Germinal center (tissue), 1 donor: Measurements from ENCODE around the gene AP5Z1.
"Not testable (repeated sequence)": the region's sequence is repeated elsewhere in the genome, so short reads cannot be mapped to it uniquely, and the experiment has no call there.

ENCODE experiments used
- DNase-seq: peaks from one replicate; pipeline ENCODE4 v3.0.0; 2012; ENCODE audit warnings: mixed read lengths, low spot score

Gene AP5Z1

GRCh38 chr7:4788627-4789189 is 13.3 kb downstream of the AP5Z1 start:
- DNase-seq = no peak

GRCh38 chr7:4789194-4790077 is 14.0 kb downstream of the AP5Z1 start:
- DNase-seq = no peak

GRCh38 chr7:4790078-4790465 is 14.6 kb downstream of the AP5Z1 start:
- no peak for DNase-seq

- DNase-seq = no peak
These were observed 15.1 kb downstream of the AP5Z1 start for GRCh38 chr7:4790516-4790991.

- DNase-seq = no peak
These were observed 15.8 kb downstream of the AP5Z1 start for GRCh38 chr7:4791101-4791737.

GRCh38 chr7:4791738-4792536 is 16.5 kb downstream of the AP5Z1 start:
- peak; percentile 78 for DNase-seq

GRCh38 chr7:4792537-4793126 is 17.2 kb downstream of the AP5Z1 start:
- DNase-seq = no peak

- not testable (repeated sequence) for DNase-seq
These were observed 18.1 kb downstream of the AP5Z1 start for GRCh38 chr7:4793385-4793993.

- DNase-seq = not testable (repeated sequence)
These were observed 18.7 kb downstream of the AP5Z1 start for GRCh38 chr7:4794171-4794570.

GRCh38 chr7:4794591-4795350 is 19.3 kb downstream of the AP5Z1 start:
- no peak for DNase-seq

GRCh38 chr7:4796453-4796852 is 21.0 kb downstream of the AP5Z1 start:
- DNase-seq = no peak

GRCh38 chr7:4797858-4798705 is 22.7 kb downstream of the AP5Z1 start:
- peak; percentile 78 for DNase-seq

GRCh38 chr7:4798706-4799235 is 23.3 kb downstream of the AP5Z1 start:
- no peak for DNase-seq

GRCh38 chr7:4799508-4800268 is 24.3 kb downstream of the AP5Z1 start:
- no peak for DNase-seq

- no peak for DNase-seq
These were observed 25.1 kb downstream of the AP5Z1 start for GRCh38 chr7:4800487-4800886.

GRCh38 chr7:4800926-4801838 is 25.8 kb downstream of the AP5Z1 start:
- no peak for DNase-seq

- no peak for DNase-seq
These were observed 26.4 kb downstream of the AP5Z1 start for GRCh38 chr7:4801839-4802231.
